H1 (cell line): Measurements from ENCODE around the gene ADAMTS13. TPM values are rescaled to one million over a fixed set of nuclear protein-coding genes. Genes with fewer than 3 reads are reported as not detected.

Experiments
- CTCF ChIA-PET: fragments of 300-600 bp; sonication (Branson Sonifier 250); formaldehyde crosslinking; loops from one replicate; lab custom pipeline; 2021; ENCODE audit not compliant: partially characterized antibody; lab: Charles Lee
- POLR2A ChIA-PET: fragments of 300-600 bp; sonication (Branson Sonifier 250); formaldehyde crosslinking; loops from one replicate; lab custom pipeline; 2021; ENCODE audit warnings: inconsistent platforms; ENCODE audit not compliant: partially characterized antibody; lab: Charles Lee
- DNase-seq, 2 experiments: peaks; one replicate each; pipeline versions ENCODE4 v3.0.0 to v3.0.0-alpha.2; 2010 to 2022; ENCODE audit warnings: low spot score in 2 of 2, low read depth in 1 of 2, mixed read lengths in 1 of 2
- FAIRE-seq: peaks from 2 replicates; lab custom pipeline; 2011; peaks lifted over from hg19 to GRCh38; lab: Jason Lieb, UNC
- H2AFZ ChIP-seq: 2 replicates; pipeline ENCODE4 v1.8.1; 2012; ENCODE audit warnings: low read length, inconsistent platforms
- H2AK5ac ChIP-seq: 2 replicates; pipeline ENCODE4 v1.6.1; 2013; ENCODE audit warnings: low read depth, low read length
- H2BK120ac ChIP-seq: replicated peaks from 2 replicates; pipeline ENCODE3; 2013; ENCODE audit warnings: low read depth, low read length, inconsistent platforms
- H2BK12ac ChIP-seq: 2 replicates; pipeline ENCODE4 v1.6.1; 2013; ENCODE audit warnings: low read depth, low read length
- H2BK15ac ChIP-seq: 2 replicates; pipeline ENCODE4 v1.6.1; 2013; ENCODE audit warnings: low read length
- H2BK20ac ChIP-seq: 2 replicates; pipeline ENCODE4 v1.6.1; 2013; ENCODE audit warnings: low read length
- H2BK5ac ChIP-seq: 2 replicates; pipeline ENCODE4 v1.6.1; 2013; ENCODE audit warnings: low read depth, low read length
- H3K14ac ChIP-seq: 2 replicates; pipeline ENCODE4 v1.6.1; 2013; ENCODE audit warnings: inconsistent platforms; ENCODE audit not compliant: insufficient read length
- H3K18ac ChIP-seq: 2 replicates; pipeline ENCODE4 v1.6.1; 2013; ENCODE audit warnings: low read length; ENCODE audit errors: extremely low read depth
- H3K23ac ChIP-seq: 2 replicates; pipeline ENCODE4 v1.6.1; 2013; ENCODE audit warnings: inconsistent platforms; ENCODE audit not compliant: insufficient read length
- H3K23me2 ChIP-seq: 2 replicates; pipeline ENCODE4 v1.6.1; 2013; ENCODE audit warnings: low read depth, low read length
- H3K27ac ChIP-seq: 2 replicates; pipeline ENCODE4 v1.6.1; 2011; ENCODE audit warnings: low read depth, low read length, inconsistent platforms
- H3K27me3 ChIP-seq, 4 experiments: replicated peaks in 1 of 4; 1 replicate in 1 of 4; 2 replicates in 3 of 4; pipeline versions ENCODE4 v1.6.1 to v1.8.1; 2011 to 2013; ENCODE audit warnings: low read length in 3 of 4, mild to moderate bottlenecking in 3 of 4, inconsistent platforms in 2 of 4, mixed read lengths in 2 of 4, moderate library complexity in 1 of 4; ENCODE audit not compliant: control insufficient read depth in 3 of 4, insufficient read depth in 3 of 4; ENCODE audit errors: extremely low read depth in 1 of 4
- H3K36me3 ChIP-seq, 4 experiments: 2 replicates each; pipeline versions ENCODE4 v1.6.1 to v1.8.1; 2011 to 2013; ENCODE audit warnings: mild to moderate bottlenecking in 4 of 4, low read length in 3 of 4, moderate library complexity in 2 of 4, control low read depth in 1 of 4, inconsistent platforms in 1 of 4; ENCODE audit not compliant: insufficient read depth in 4 of 4, control insufficient read depth in 2 of 4
- H3K4ac ChIP-seq: replicated peaks from 2 replicates; pipeline ENCODE3; 2013; ENCODE audit warnings: low read length, low read depth, mixed read lengths, inconsistent platforms; ENCODE audit not compliant: insufficient read length
- H3K4me1 ChIP-seq, 4 experiments: replicated peaks in 1 of 4; 1 replicate in 1 of 4; 2 replicates in 3 of 4; pipeline versions ENCODE4 v1.6.1 to v1.8.1; 2011 to 2013; ENCODE audit warnings: low read length in 3 of 4, inconsistent platforms in 2 of 4, mixed read lengths in 1 of 4; ENCODE audit not compliant: insufficient read depth in 4 of 4, control insufficient read depth in 3 of 4
- H3K4me2 ChIP-seq, 2 experiments: 2 replicates each; pipeline versions ENCODE4 v1.6.1 to v1.8.1; 2011 to 2013; ENCODE audit warnings: low read depth in 2 of 2, low read length in 2 of 2, control low read depth in 1 of 2, inconsistent platforms in 1 of 2, mild to moderate bottlenecking in 1 of 2; ENCODE audit not compliant: insufficient read depth in 1 of 2
- H3K4me3 ChIP-seq, 4 experiments: fragments of 200-600, 300-600 bp in 1 of 4; sonication (generic), shearing (Covaris generic), sonication (Bioruptor Twin) in 1 of 4; 2 replicates each; pipeline versions ENCODE4 v1.5.1 to v1.8.1; 2011 to 2016; ENCODE audit warnings: low read length in 4 of 4, low read depth in 3 of 4, control low read depth in 2 of 4, inconsistent platforms in 2 of 4, mild to moderate bottlenecking in 2 of 4, mixed read lengths in 1 of 4, moderate library complexity in 1 of 4; ENCODE audit not compliant: insufficient read depth in 2 of 4; ENCODE audit errors: extremely low read depth in 1 of 4
- H3K56ac ChIP-seq: replicated peaks from 2 replicates; pipeline ENCODE3; 2013; ENCODE audit warnings: low read depth, mild to moderate bottlenecking, mixed read lengths, low read length, inconsistent platforms; ENCODE audit not compliant: insufficient read length
- H3K79me1 ChIP-seq: 2 replicates; pipeline ENCODE4 v1.6.1; 2013; ENCODE audit warnings: low read depth, low read length, control low read depth
- H3K79me2 ChIP-seq, 2 experiments: 2 replicates each; pipeline versions ENCODE4 v1.6.1 to v1.8.1; 2012 to 2013; ENCODE audit warnings: low read length in 2 of 2, mild to moderate bottlenecking in 2 of 2, inconsistent platforms in 1 of 2; ENCODE audit not compliant: insufficient read depth in 2 of 2, control insufficient read depth in 1 of 2
- H3K9ac ChIP-seq, 4 experiments: replicated peaks in 1 of 4; 1 replicate in 1 of 4; 2 replicates in 3 of 4; pipeline versions ENCODE4 v1.6.1 to v1.8.1; 2011 to 2013; ENCODE audit warnings: low read depth in 3 of 4, low read length in 3 of 4, control low read depth in 2 of 4, mild to moderate bottlenecking in 2 of 4, moderate library complexity in 2 of 4, inconsistent platforms in 1 of 4; ENCODE audit errors: extremely low read depth in 1 of 4
- H3K9me3 ChIP-seq, 2 experiments: 2 replicates each; pipeline versions ENCODE4 v1.6.1 to v1.8.1; 2012 to 2013; ENCODE audit warnings: mild to moderate bottlenecking in 2 of 2, moderate library complexity in 2 of 2, control low read depth in 1 of 2, inconsistent platforms in 1 of 2, low read depth in 1 of 2, low read length in 1 of 2, mixed read lengths in 1 of 2; ENCODE audit not compliant: insufficient read depth in 2 of 2
- H4K20me1 ChIP-seq, 2 experiments: replicated peaks in 1 of 2; 2 replicates each; pipeline versions ENCODE3 to v1.8.1; 2011 to 2013; ENCODE audit warnings: inconsistent platforms in 2 of 2, low read length in 2 of 2, mild to moderate bottlenecking in 1 of 2; ENCODE audit not compliant: insufficient read depth in 2 of 2, control insufficient read depth in 1 of 2
- H4K5ac ChIP-seq: 2 replicates; pipeline ENCODE4 v1.6.1; 2013; ENCODE audit warnings: low read length, low read depth, mixed read lengths, inconsistent platforms; ENCODE audit not compliant: insufficient read length
- H4K8ac ChIP-seq: 2 replicates; pipeline ENCODE4 v1.8.0; 2013; ENCODE audit warnings: mild to moderate bottlenecking, moderate library complexity, low read length, inconsistent platforms; ENCODE audit not compliant: insufficient read depth; ENCODE audit errors: extremely low read depth
- H4K91ac ChIP-seq: replicated peaks from 2 replicates; pipeline ENCODE3; 2013; ENCODE audit warnings: low read length, mixed read lengths, inconsistent platforms; ENCODE audit not compliant: insufficient read length
- BACH1 ChIP-seq: IDR thresholded peaks from 2 replicates; pipeline ENCODE4 v1.6.1; 2012; ENCODE audit warnings: low read length, improper control_type of control experiment
- CBX5 ChIP-seq: fragments of 300-800, 300-1000 bp; sonication (generic); IDR thresholded peaks from 2 replicates; pipeline ENCODE4 v1.7.1; 2016; ENCODE audit warnings: antibody characterized with exemption, low read length, low read depth
- CHD2 ChIP-seq: IDR thresholded peaks from 2 replicates; pipeline ENCODE4 v1.6.1; 2012; ENCODE audit warnings: low read length, improper control_type of control experiment
- CTBP2 ChIP-seq: IDR thresholded peaks from 2 replicates; pipeline ENCODE4 v1.7.0; 2011; ENCODE audit warnings: borderline replicate concordance, mild to moderate bottlenecking, moderate library complexity, mixed read lengths, low read length; ENCODE audit not compliant: insufficient read depth, insufficient read length
- E2F6 ChIP-seq: IDR thresholded peaks from 2 replicates; pipeline ENCODE4 v1.6.1; 2012; ENCODE audit warnings: inconsistent platforms
- EGR1 ChIP-seq: IDR thresholded peaks from 2 replicates; pipeline ENCODE4 v1.6.1; 2011; ENCODE audit warnings: low read depth, low read length, borderline replicate concordance
- JUN ChIP-seq: IDR thresholded peaks from 2 replicates; pipeline ENCODE4 v1.6.1; 2011; ENCODE audit warnings: low read depth, mild to moderate bottlenecking, improper control_type of control experiment, low read length
- KDM5A ChIP-seq: fragments of 200-600 bp; IDR thresholded peaks from 2 replicates; pipeline ENCODE4 v1.7.1; 2012; ENCODE audit warnings: mild to moderate bottlenecking, low read length, inconsistent platforms, mixed read lengths
- NANOG ChIP-seq: IDR thresholded peaks from 2 replicates; pipeline ENCODE4 v1.6.1; 2011; ENCODE audit warnings: low read length, low read depth, mild to moderate bottlenecking, inconsistent platforms; ENCODE audit not compliant: insufficient read depth, poor library complexity, severe bottlenecking
- RFX5 ChIP-seq: IDR thresholded peaks from 2 replicates; pipeline ENCODE4 v1.6.1; 2011; ENCODE audit warnings: low read depth, low read length, improper control_type of control experiment, borderline replicate concordance
- SIX5 ChIP-seq: IDR thresholded peaks from 2 replicates; pipeline ENCODE4 v1.6.1; 2011; ENCODE audit warnings: mild to moderate bottlenecking, low read depth, low read length
- SP1 ChIP-seq: IDR thresholded peaks from 2 replicates; pipeline ENCODE4 v1.6.1; 2011; ENCODE audit warnings: low read depth, low read length
- TAF7 ChIP-seq: optimal IDR thresholded peaks from 2 replicates; pipeline ENCODE3; 2011; ENCODE audit warnings: low read depth, mild to moderate bottlenecking, inconsistent platforms, low read length, moderate library complexity, borderline replicate concordance
- WGBS, 2 experiments: shearing (Covaris generic) in 1 of 2; methylation state at CpG; one replicate each; pipeline versions ENCODE4 v1.1.6 to v1.1.7; 2013 to 2015; ENCODE audit warnings: low lambda C conversion rate in 2 of 2, mixed read lengths in 2 of 2, inconsistent platforms in 1 of 2, low coverage in 1 of 2, missing lambda C conversion rate in 1 of 2; ENCODE audit not compliant: insufficient replicate concordance in 2 of 2, insufficient coverage in 1 of 2, insufficient read length in 1 of 2; ENCODE audit errors: extremely low coverage in 1 of 2, missing lambda C conversion rate in 1 of 2; 5-methylcytosine and 5-hydroxymethylcytosine counted together
- polyA plus RNA-seq, 7 experiments: library from polyadenylated mRNA; depleted of rRNA in 3 of 7; stranded (reverse) in 5 of 7; unstranded in 2 of 7; fragments of >200 nt in 5 of 7; fragments of 200-250 nt in 2 of 7; gene quantifications; 1 replicate in 5 of 7; 2 replicates in 1 of 7; 4 replicates in 1 of 7; pipeline versions ENCODE4 v1.2.1 to v1.2.3, GENCODE V29; 2011 to 2013; ENCODE audit warnings: missing spikeins in 2 of 7, mixed read lengths in 2 of 7
- total RNA-seq: library from RNA; stranded (reverse); fragmentation: NEBNext Ultra II Directional; extraction: Animal tissue kit (Norgen Biotek cat#: 25700); gene quantifications from 2 replicates; pipeline ENCODE4 v1.2.1, GENCODE V29; 2021

Gene ADAMTS13
- total and polyA plus RNA-seq, 2 of the 8 experiments (the other 6 are each of a cell fraction or from before 2014, with no cell fraction given), result 4.4 to 5.8 TPM

GRCh38 chr9:133380734-133381133 is 41.4 kb upstream of the ADAMTS13 start:
- peaks cover 0 to 11% (median 7%) of the 10 kb centered on the region in 4 experiments; a peak in 5 of 7 replicates for H3K27me3 ChIP-seq
- no peak overlapping the region for H2BK120ac ChIP-seq
- POLR2A ChIA-PET, result interaction anchor here (0.6 to 19.9 kb wide), 4 partner anchors 14 to 44 kb away, joined by 3 to 461 read pairs (median 4); partner anchors contain the start of genes MED22, RPL7A, SURF1 and SURF2
- H4K8ac ChIP-seq, result no peak overlapping the region
- no peaks in the 10 kb centered on the region; a peak in 1 of 8 replicates for H3K36me3 ChIP-seq
- no peak overlapping the region for H3K4me3 ChIP-seq
- H3K18ac ChIP-seq, result no peak overlapping the region
- H2BK12ac ChIP-seq, result no peak overlapping the region
- H3K23ac ChIP-seq, result no peak overlapping the region
- H3K27ac ChIP-seq, result no peak overlapping the region
- H3K4me1 ChIP-seq, result peaks cover 0 to 5% (median 0%) of the 10 kb centered on the region in 4 experiments; a peak in 1 of 7 replicates
- H4K91ac ChIP-seq, result no peak overlapping the region
- no peak overlapping the region for H3K4me2 ChIP-seq
- no peak overlapping the region for H2BK5ac ChIP-seq
- DNase-seq (no peak), FAIRE-seq (no peak)
- no peak overlapping the region for H4K5ac ChIP-seq
- H2AFZ ChIP-seq, result no peak overlapping the region
- H2BK15ac ChIP-seq, result no peak overlapping the region
- H3K9me3 ChIP-seq, result peaks cover 0 to 15% of the 10 kb centered on the region in 2 experiments; a peak in 3 of 4 replicates
- CTCF ChIA-PET, result interaction anchor here (1.0 to 5.4 kb wide), 4 partner anchors 15 to 106 kb away, joined by 3 to 33 read pairs (median 10); no protein-coding TSS in a partner anchor
- 89% methylated on average over 4 of the region's 4 CpGs; no CpG with 5 or more reads in 1 of the 2 experiments for WGBS, 2 experiments
- H3K79me1 ChIP-seq, result no peaks in the 10 kb centered on the region
- H3K56ac ChIP-seq, result no peak overlapping the region
- peaks cover 0 to 15% of the 10 kb centered on the region in 2 experiments for H4K20me1 ChIP-seq
- peaks cover 19% of the 10 kb centered on the region; the same call in 1 of the 2 replicates for H3K23me2 ChIP-seq
- no peak overlapping the region for H2AK5ac ChIP-seq
- H3K14ac ChIP-seq, result no peak overlapping the region
- no peak overlapping the region for H3K9ac ChIP-seq
- no peaks in the 10 kb centered on the region for H3K79me2 ChIP-seq
- no peak overlapping the region for H3K4ac ChIP-seq
- H2BK20ac ChIP-seq, result no peak overlapping the region
- TF ChIP-seq SIX5 (no peak), BACH1 (no peak), RFX5 (no peak), NANOG (no peak), CHD2 (no peak), EGR1 (no peak), CTBP2 (no peak), SP1 (no peak), TAF7 (no peak), JUN (no peak), CBX5 (no peak), E2F6 (no peak), KDM5A (no peak)
